ENCODE results near the gene GLYATL1.

The GLYATL1 gene

GRCh38 chr11:58949184-58949583 lies 9.9 kb downstream of the GLYATL1 start:
- Histone ChIP-seq H3K27me3 (ENCODE audit: insufficient read depth, poor library complexity, severe bottlenecking) (no peaks in the 10 kb centered on the region), H3K27ac (replicated peaks) (no peak overlapping the region), H3K4me3 (replicated peaks; ENCODE audit: insufficient read depth, low read length) (no peak overlapping the region)
- TF ChIP-seq GABPA (IDR thresholded peaks at IDR 0.05; ENCODE audit: low read depth) = no peak
- TF ChIP-seq REST (IDR thresholded peaks at IDR 0.05; ENCODE audit: insufficient replicate concordance, low read depth) = no peak
- no peak for TF ChIP-seq POLR2AphosphoS5 (IDR thresholded peaks at IDR 0.05; ENCODE audit: low read depth)
- no peak for TF ChIP-seq SPI1 (IDR thresholded peaks at IDR 0.05; ENCODE audit: borderline replicate concordance, low read depth)
- no peak for TF ChIP-seq CTCF (IDR thresholded peaks at IDR 0.05; ENCODE audit: insufficient read depth, low read length)
- no peak for DNase-seq (ENCODE audit: low read depth in 1 of 2, low spot score in 1 of 2)

GRCh38 chr11:58957922-58958321 lies 18.6 kb downstream of the GLYATL1 start:
- DNase-seq (ENCODE audit: low read depth in 1 of 2, low spot score in 1 of 2) = no peak
- Histone ChIP-seq H3K27ac (replicated peaks) (no peak overlapping the region), H3K27me3 (ENCODE audit: insufficient read depth, poor library complexity, severe bottlenecking) (no peaks in the 10 kb centered on the region), H3K4me3 (replicated peaks; ENCODE audit: insufficient read depth, low read length) (no peak overlapping the region)
- TF ChIP-seq GABPA (IDR thresholded peaks at IDR 0.05; ENCODE audit: low read depth) (no peak), SPI1 (IDR thresholded peaks at IDR 0.05; ENCODE audit: borderline replicate concordance, low read depth) (no peak), REST (IDR thresholded peaks at IDR 0.05; ENCODE audit: insufficient replicate concordance, low read depth) (no peak), POLR2AphosphoS5 (IDR thresholded peaks at IDR 0.05; ENCODE audit: low read depth) (no peak), CTCF (IDR thresholded peaks at IDR 0.05; ENCODE audit: insufficient read depth, low read length) (no peak)

GRCh38 chr11:58958500-58958899 lies 19.2 kb downstream of the GLYATL1 start:
- Histone ChIP-seq H3K27ac (replicated peaks) (no peak overlapping the region), H3K4me3 (replicated peaks; ENCODE audit: insufficient read depth, low read length) (no peak overlapping the region)

More at GRCh38 chr11:58958500-58958899, 19.2 kb downstream of the GLYATL1 start:
- no peak for TF ChIP-seq CTCF (IDR thresholded peaks at IDR 0.05; ENCODE audit: insufficient read depth, low read length)
- TF ChIP-seq SPI1 (IDR thresholded peaks at IDR 0.05; ENCODE audit: borderline replicate concordance, low read depth) = no peak
- TF ChIP-seq POLR2AphosphoS5 (IDR thresholded peaks at IDR 0.05; ENCODE audit: low read depth) = no peak
- no peak for TF ChIP-seq GABPA (IDR thresholded peaks at IDR 0.05; ENCODE audit: low read depth)
- TF ChIP-seq REST (IDR thresholded peaks at IDR 0.05; ENCODE audit: insufficient replicate concordance, low read depth) = no peak
- peak; percentile 7 to 30 for DNase-seq (ENCODE audit: low read depth in 1 of 2, low spot score in 1 of 2)
- H3K27me3 ChIP-seq (ENCODE audit: insufficient read depth, poor library complexity, severe bottlenecking) = no peaks in the 10 kb centered on the region

All from HL-60 (cell line).